ENCODE data around the gene ERICH2. TPM values are rescaled to one million over a fixed set of nuclear protein-coding genes. Genes with fewer than 3 reads are reported as not detected.

Gene ERICH2
- total and polyA plus RNA-seq, 7 donors, result not detected

- intact Hi-C loops (cut with DNase I), result no loop called here
- TF ChIP-seq POLR2A (IDR thresholded peaks at IDR 0.05) (no peak), EP300 (IDR thresholded peaks at IDR 0.05) (no peak), POLR2AphosphoS5 (IDR thresholded peaks at IDR 0.05) (no peak)
- TF ChIP-seq, protein P1, sequence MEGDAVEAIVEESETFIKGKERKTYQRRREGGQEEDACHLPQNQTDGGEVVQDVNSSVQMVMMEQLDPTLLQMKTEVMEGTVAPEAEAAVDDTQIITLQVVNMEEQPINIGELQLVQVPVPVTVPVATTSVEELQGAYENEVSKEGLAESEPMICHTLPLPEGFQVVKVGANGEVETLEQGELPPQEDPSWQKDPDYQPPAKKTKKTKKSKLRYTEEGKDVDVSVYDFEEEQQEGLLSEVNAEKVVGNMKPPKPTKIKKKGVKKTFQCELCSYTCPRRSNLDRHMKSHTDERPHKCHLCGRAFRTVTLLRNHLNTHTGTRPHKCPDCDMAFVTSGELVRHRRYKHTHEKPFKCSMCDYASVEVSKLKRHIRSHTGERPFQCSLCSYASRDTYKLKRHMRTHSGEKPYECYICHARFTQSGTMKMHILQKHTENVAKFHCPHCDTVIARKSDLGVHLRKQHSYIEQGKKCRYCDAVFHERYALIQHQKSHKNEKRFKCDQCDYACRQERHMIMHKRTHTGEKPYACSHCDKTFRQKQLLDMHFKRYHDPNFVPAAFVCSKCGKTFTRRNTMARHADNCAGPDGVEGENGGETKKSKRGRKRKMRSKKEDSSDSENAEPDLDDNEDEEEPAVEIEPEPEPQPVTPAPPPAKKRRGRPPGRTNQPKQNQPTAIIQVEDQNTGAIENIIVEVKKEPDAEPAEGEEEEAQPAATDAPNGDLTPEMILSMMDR (IDR thresholded peaks at IDR 0.05), result no peak
- no peaks in the 10 kb centered on the region for H3K27me3 ChIP-seq
- no peaks in the 10 kb centered on the region for H3K36me3 ChIP-seq
- H3K4me3 ChIP-seq, result no peak overlapping the region
- H3K4me1 ChIP-seq, result no peaks in the 10 kb centered on the region
- 95 to 96% methylated on average over 1 of the region's 1 CpG for WGBS, 2 donors
- H3K9me3 ChIP-seq, result no peaks in the 10 kb centered on the region
- no peak overlapping the region for H3K27ac ChIP-seq
- DNase-seq, result no peak
Measured at GRCh38 chr2:170779304-170779703, 9.1 kb downstream of the ERICH2 start.

GRCh38 chr2:170782673-170783072, 12.5 kb downstream of the ERICH2 start:
- no peaks in the 10 kb centered on the region for H3K9me3 ChIP-seq
- DNase-seq, result no peak
- H3K27me3 ChIP-seq, result no peaks in the 10 kb centered on the region
- H3K36me3 ChIP-seq, result no peaks in the 10 kb centered on the region
- H3K4me3 ChIP-seq, result no peak overlapping the region
- no peaks in the 10 kb centered on the region for H3K4me1 ChIP-seq
- no peak overlapping the region for H3K27ac ChIP-seq
- TF ChIP-seq EP300 (IDR thresholded peaks at IDR 0.05) (no peak), POLR2AphosphoS5 (IDR thresholded peaks at IDR 0.05) (no peak), POLR2A (IDR thresholded peaks at IDR 0.05) (no peak)
- TF ChIP-seq, protein P1 (IDR thresholded peaks at IDR 0.05), result no peak
- 84 to 86% methylated on average over 2 of the region's 2 CpGs for WGBS, 2 donors
- intact Hi-C loops (cut with DNase I), result no loop called here

DNA sequence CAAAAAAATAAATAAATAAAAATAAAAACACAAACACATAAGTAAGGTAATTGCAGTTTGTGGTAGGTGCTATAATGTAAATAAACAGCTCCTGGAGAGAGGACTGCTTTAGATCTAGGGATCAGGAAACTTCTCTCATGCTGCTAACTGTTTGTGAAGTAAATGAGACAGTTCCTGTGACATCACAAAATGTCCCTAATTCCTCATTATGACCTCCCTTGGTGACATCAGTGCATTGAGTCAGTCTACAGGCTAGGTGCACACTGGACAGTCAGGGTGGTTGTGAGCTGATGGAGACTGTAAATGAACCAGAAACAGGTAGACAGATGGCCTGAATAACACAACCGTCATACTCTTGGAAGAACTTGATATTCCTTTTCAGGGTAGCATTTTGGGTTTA, 13.4 kb downstream of the ERICH2 start:
- H3K4me1 ChIP-seq, result no peaks in the 10 kb centered on the region
- intact Hi-C loops (cut with DNase I), result no loop called here
- H3K27me3 ChIP-seq, result no peaks in the 10 kb centered on the region
- no peak overlapping the region for H3K4me3 ChIP-seq
- no peak overlapping the region for H3K27ac ChIP-seq
- 92 to 94% methylated on average over 1 of the region's 1 CpG for WGBS, 2 donors
- no peaks in the 10 kb centered on the region for H3K36me3 ChIP-seq
- TF ChIP-seq, protein P1 (IDR thresholded peaks at IDR 0.05), result no peak
- TF ChIP-seq EP300 (IDR thresholded peaks at IDR 0.05) (no peak), POLR2A (IDR thresholded peaks at IDR 0.05) (no peak), POLR2AphosphoS5 (IDR thresholded peaks at IDR 0.05) (no peak)
- DNase-seq, result no peak
- no peaks in the 10 kb centered on the region for H3K9me3 ChIP-seq

GRCh38 chr2:170798996-170799395, 28.8 kb downstream of the ERICH2 start:
- Histone ChIP-seq H3K27me3 (no peaks in the 10 kb centered on the region), H3K4me3 (no peak overlapping the region), H3K4me1 (no peaks in the 10 kb centered on the region), H3K36me3 (no peaks in the 10 kb centered on the region), H3K27ac (no peak overlapping the region), H3K9me3 (no peaks in the 10 kb centered on the region)
- DNase-seq, result no peak
- intact Hi-C loops (cut with DNase I), result no loop called here
- no peak for TF ChIP-seq POLR2A (IDR thresholded peaks at IDR 0.05)
- no peak for TF ChIP-seq EP300 (IDR thresholded peaks at IDR 0.05)
- TF ChIP-seq, protein P1 (IDR thresholded peaks at IDR 0.05), result no peak
- no peak for TF ChIP-seq POLR2AphosphoS5 (IDR thresholded peaks at IDR 0.05)

- Histone ChIP-seq H3K9me3 (no peaks in the 10 kb centered on the region), H3K4me1 (no peaks in the 10 kb centered on the region), H3K27me3 (no peaks in the 10 kb centered on the region), H3K4me3 (no peak overlapping the region), H3K36me3 (no peaks in the 10 kb centered on the region), H3K27ac (no peak overlapping the region)
- TF ChIP-seq, protein P1 (IDR thresholded peaks at IDR 0.05), result no peak
- TF ChIP-seq EP300 (IDR thresholded peaks at IDR 0.05) (no peak), POLR2AphosphoS5 (IDR thresholded peaks at IDR 0.05) (no peak), POLR2A (IDR thresholded peaks at IDR 0.05) (no peak)
- no peak for DNase-seq
- 94 to 97% methylated on average over 2 of the region's 2 CpGs for WGBS, 2 donors
- intact Hi-C loops (cut with DNase I), result no loop called here
Measured at GRCh38 chr2:170806548-170806947, 36.4 kb downstream of the ERICH2 start.

Measured in sigmoid colon (tissue), 7 donors.